HG03432 (cell line): ENCODE results near the gene ACSL6.

Experiments used
- ATAC-seq: cut with Tn5 transposase; IDR thresholded peaks from one replicate; pipeline ENCODE4 v1.9.1; 2021; ENCODE audit warnings: mild to moderate bottlenecking, moderate library complexity; ENCODE audit not compliant: unreplicated experiment

Gene ACSL6

GRCh38 chr5:132011622-132012343 lies at the start of gene ACSL6:
Gene ACSL6 (minus strand): TSS chr5:132011658. CDS start chr5:132011553, 105 bp downstream.
- ATAC-seq, result no peak

- ATAC-seq, result no peak
These were observed 49.2 kb upstream of the ACSL6 start, which contains the start of gene IL3 for GRCh38 chr5:132060501-132061161. Gene IL3 (plus strand): TSS chr5:132060655. CDS start chr5:132060707, 52 bp downstream.

GRCh38 chr5:132059696-132060500 lies 48.4 kb upstream of the ACSL6 start:
- no peak for ATAC-seq

GRCh38 chr5:132059043-132059695 lies 47.7 kb upstream of the ACSL6 start:
- no peak for ATAC-seq

GRCh38 chr5:132058646-132059042 lies 47.2 kb upstream of the ACSL6 start:
- ATAC-seq, result no peak

- no peak for ATAC-seq
These were observed 46.2 kb upstream of the ACSL6 start for GRCh38 chr5:132057498-132058255.

GRCh38 chr5:132056610-132057497 lies 45.4 kb upstream of the ACSL6 start:
- ATAC-seq, result no peak

GRCh38 chr5:132055808-132056609 lies 44.6 kb upstream of the ACSL6 start:
- ATAC-seq, result no peak

- no peak for ATAC-seq
These were observed 44.0 kb upstream of the ACSL6 start for GRCh38 chr5:132055441-132055807.

GRCh38 chr5:132054697-132055440 lies 43.4 kb upstream of the ACSL6 start:
- no peak for ATAC-seq

GRCh38 chr5:132054031-132054696 lies 42.7 kb upstream of the ACSL6 start:
- no peak for ATAC-seq

- ATAC-seq, result no peak
These were observed 42.0 kb upstream of the ACSL6 start for GRCh38 chr5:132053483-132053882.

GRCh38 chr5:132052520-132052919 lies 41.1 kb upstream of the ACSL6 start:
- ATAC-seq, result no peak

- ATAC-seq, result no peak
These were observed 39.4 kb upstream of the ACSL6 start for GRCh38 chr5:132050661-132051552.

- no peak for ATAC-seq
These were observed 38.7 kb upstream of the ACSL6 start for GRCh38 chr5:132050136-132050535.

GRCh38 chr5:132049559-132049958 lies 38.1 kb upstream of the ACSL6 start:
- no peak for ATAC-seq
